Measurements from ENCODE around the gene VPS54. TPM values are rescaled to one million over a fixed set of nuclear protein-coding genes. Genes with fewer than 3 reads are reported as not detected.

Gene VPS54
- total RNA-seq, 2 experiments from 2014 or later = 9.5 to 10.8 TPM

- Histone ChIP-seq H3K4me1 (ENCODE audit: insufficient read depth, low read length) (peaks cover 9% of the 10 kb centered on the region), H3K36me3 (ENCODE audit: insufficient read depth, low read length) (no peaks in the 10 kb centered on the region), H3K9me3 (ENCODE audit: control insufficient read depth in 1 of 2, insufficient read depth in 1 of 2, low read length in 2 of 2) (no peaks in the 10 kb centered on the region), H3K27ac (ENCODE audit: low read depth in 1 of 2, low read length in 2 of 2) (no peak overlapping the region), H3K4me3 (ENCODE audit: low read length) (no peak overlapping the region), H3K27me3 (ENCODE audit: control insufficient read depth in 1 of 2, insufficient read depth in 2 of 2, low read length in 2 of 2) (no peaks in the 10 kb centered on the region)
- DNase-seq (no peak), ATAC-seq (ENCODE audit: poor library complexity) (no peak)
- ChIA-PET POLR2A (interaction anchor here (0.7 to 1.2 kb wide), 2 partner anchors 9 to 313 kb away, joined by 3 read pairs; no protein-coding TSS in a partner anchor), CTCF (interaction anchor here (0.6 to 2.5 kb wide), 4 partner anchors 9 to 893 kb away, joined by 3 to 7 read pairs (median 3); no protein-coding TSS in a partner anchor)
- H3K9me3 Mint-ChIP-seq = no peaks in the 10 kb centered on the region
- H3K27me3 Mint-ChIP-seq = no peaks in the 10 kb centered on the region
- H3K27ac Mint-ChIP-seq = peak overlapping the region; percentile 32
- no peak for TF ChIP-seq CTCF (IDR thresholded peaks at IDR 0.05)
- H3K4me3 Mint-ChIP-seq = peak overlapping the region; percentile 83
- intact Hi-C loops (cut with DNase I, micrococcal nuclease) = loop anchor here in 1 of 2 experiments (5.0 to 10.0 kb wide), 2 partner anchors 171 to 424 kb away; partner anchors contain the start of gene UGP2
- peaks cover 59% of the 10 kb centered on the region for H3K4me1 Mint-ChIP-seq (ENCODE audit: low read depth)
- peaks cover 12% of the 10 kb centered on the region for H3K36me3 Mint-ChIP-seq (ENCODE audit: low read depth)
Measured at GRCh38 chr2:64015898-64016297, 3.3 kb downstream of the VPS54 start.

GRCh38 chr2:64015391-64015790, 3.8 kb downstream of the VPS54 start:
- Mint-ChIP-seq H3K36me3 (ENCODE audit: low read depth) (peaks cover 12% of the 10 kb centered on the region), H3K4me3 (peak overlapping the region; percentile 49), H3K9me3 (no peaks in the 10 kb centered on the region), H3K27ac (no peak overlapping the region), H3K4me1 (ENCODE audit: low read depth) (peaks cover 57% of the 10 kb centered on the region), H3K27me3 (no peaks in the 10 kb centered on the region)
- no peak overlapping the region for H3K4me3 ChIP-seq (ENCODE audit: low read length)
- H3K36me3 ChIP-seq (ENCODE audit: insufficient read depth, low read length) = no peaks in the 10 kb centered on the region
- no peak for TF ChIP-seq CTCF (IDR thresholded peaks at IDR 0.05)
- H3K9me3 ChIP-seq (ENCODE audit: control insufficient read depth in 1 of 2, insufficient read depth in 1 of 2, low read length in 2 of 2) = no peaks in the 10 kb centered on the region
- no peak overlapping the region for H3K27ac ChIP-seq (ENCODE audit: low read depth in 1 of 2, low read length in 2 of 2)
- intact Hi-C loops (cut with DNase I, micrococcal nuclease) = loop anchor here in 1 of 2 experiments (5.0 to 10.0 kb wide), 2 partner anchors 171 to 423 kb away; partner anchors contain the start of gene UGP2
- no peaks in the 10 kb centered on the region for H3K27me3 ChIP-seq (ENCODE audit: control insufficient read depth in 1 of 2, insufficient read depth in 2 of 2, low read length in 2 of 2)
- peaks cover 7% of the 10 kb centered on the region for H3K4me1 ChIP-seq (ENCODE audit: insufficient read depth, low read length)
- ATAC-seq (ENCODE audit: poor library complexity) (no peak), DNase-seq (no peak)
- ChIA-PET POLR2A (interaction anchor here (0.7 to 1.2 kb wide), 2 partner anchors 9 to 313 kb away, joined by 3 read pairs; no protein-coding TSS in a partner anchor), CTCF (interaction anchor here (0.6 to 2.5 kb wide), 3 partner anchors 9 to 893 kb away, joined by 3 to 7 read pairs (median 3); no protein-coding TSS in a partner anchor)

- Mint-ChIP-seq H3K9me3 (no peaks in the 10 kb centered on the region), H3K4me1 (ENCODE audit: low read depth) (peaks cover 52% of the 10 kb centered on the region), H3K36me3 (ENCODE audit: low read depth) (peaks cover 8% of the 10 kb centered on the region), H3K27ac (no peak overlapping the region), H3K27me3 (no peaks in the 10 kb centered on the region), H3K4me3 (no peak overlapping the region)
- Histone ChIP-seq H3K27ac (ENCODE audit: low read depth in 1 of 2, low read length in 2 of 2) (no peak overlapping the region), H3K4me3 (ENCODE audit: low read length) (no peak overlapping the region), H3K4me1 (ENCODE audit: insufficient read depth, low read length) (peaks cover 4% of the 10 kb centered on the region), H3K9me3 (ENCODE audit: control insufficient read depth in 1 of 2, insufficient read depth in 1 of 2, low read length in 2 of 2) (no peaks in the 10 kb centered on the region), H3K36me3 (ENCODE audit: insufficient read depth, low read length) (no peaks in the 10 kb centered on the region), H3K27me3 (ENCODE audit: control insufficient read depth in 1 of 2, insufficient read depth in 2 of 2, low read length in 2 of 2) (no peaks in the 10 kb centered on the region)
- DNase-seq = no peak
- intact Hi-C loops (cut with DNase I, micrococcal nuclease) = loop anchor here in 1 of 2 experiments (5.0 to 10.0 kb wide), 2 partner anchors 170 to 422 kb away; partner anchors contain the start of gene UGP2
- no peak for ATAC-seq (ENCODE audit: poor library complexity)
- POLR2A ChIA-PET = interaction anchor here (1.2 kb wide), 1 partner anchor 10 kb away, joined by 3 read pairs; no protein-coding TSS in a partner anchor
- TF ChIP-seq CTCF (IDR thresholded peaks at IDR 0.05) = no peak
- CTCF ChIA-PET = interaction anchor here (2.5 kb wide), 1 partner anchor 10 kb away, joined by 7 read pairs; no protein-coding TSS in a partner anchor
Measured at GRCh38 chr2:64014628-64015027, 4.6 kb downstream of the VPS54 start.

Measured in CD4-positive, alpha-beta T cell (primary cell).